ENCODE results near the gene EPHA8. TPM values are rescaled to one million over a fixed set of nuclear protein-coding genes. Genes with fewer than 3 reads are reported as not detected.

Gene EPHA8
- total and polyA plus RNA-seq, 9 of the 15 experiments (the other 6 are each of a cell fraction or from before 2014, with no cell fraction given): not detected

- Histone ChIP-seq H3K27me3 (ENCODE audit: control insufficient read depth in 2 of 2, insufficient read depth in 2 of 2, low read length in 2 of 2) (no peaks in the 10 kb centered on the region), H3K9ac (ENCODE audit: insufficient read depth in 1 of 2, low read depth in 2 of 2, low read length in 2 of 2) (no peak overlapping the region), H2AFZ (ENCODE audit: low read depth, low read length) (no peak overlapping the region), H4K20me1 (replicated peaks; ENCODE audit: control insufficient read depth, insufficient read depth, low read length) (no peaks in the 10 kb centered on the region; the same call in none of the 2 replicates), H3K4me1 (replicated peaks in 1 of 2; ENCODE audit: control insufficient read depth in 2 of 2, insufficient read depth in 2 of 2, low read length in 2 of 2) (peaks cover 0 to 2% of the 10 kb centered on the region in 2 experiments; a peak in 1 of 5 replicates), H3K9me1 (ENCODE audit: control insufficient read depth, insufficient read depth, low read length) (no peaks in the 10 kb centered on the region), H3K4me2 (ENCODE audit: insufficient read depth, low read length) (no peak overlapping the region), H3K36me3 (ENCODE audit: control insufficient read depth, insufficient read depth, low read length) (peaks cover 41% of the 10 kb centered on the region), H3K27ac (ENCODE audit: extremely low read depth, low read depth, low read length) (no peak overlapping the region), H3K9me3 (replicated peaks; ENCODE audit: control insufficient read depth, insufficient read depth, low read depth, low read length) (no peaks in the 10 kb centered on the region), H3K4me3 (no peak overlapping the region), H3K79me2 (ENCODE audit: control insufficient read depth, insufficient read depth, low read length) (no peaks in the 10 kb centered on the region)
- in situ Hi-C loops (cut with MboI) (no loop called here), intact Hi-C loops (cut with micrococcal nuclease) (loop anchor here (5.0 kb wide), 1 partner anchor 114 kb away; the partner anchor contains the start of gene C1QC)
- no TSS peak for BruUV-seq (replicated peaks)
- DNase-seq (ENCODE audit: extremely low read depth in 1 of 4, low spot score in 3 of 4) (no peak), ATAC-seq (no peak), FAIRE-seq (no peak)
- CTCF ChIA-PET (ENCODE audit: low intra/inter-chr PET ratio): no interaction called here
- WGBS (ENCODE audit: insufficient coverage, low coverage, missing lambda C conversion rate): 83% methylated on average over 6 of the region's 7 CpGs
- POLR2A ChIA-PET: interaction anchor here (0.8 to 1.3 kb wide), 3 partner anchors 15 to 29 kb away, joined by 3 to 4 read pairs (median 3); no protein-coding TSS in a partner anchor
- TF ChIP-seq NFIC (IDR thresholded peaks at IDR 0.05): no peak
- TF ChIP-seq ADNP (tag; IDR thresholded peaks at IDR 0.05): no peak
- no peak for TF ChIP-seq CUX1 (CRISPR knock-in tag; IDR thresholded peaks at IDR 0.05)
- no peak for TF ChIP-seq ZNF778 (CRISPR knock-in tag; IDR thresholded peaks at IDR 0.05)
- no peak for TF ChIP-seq ZNF79 (CRISPR knock-in tag; IDR thresholded peaks at IDR 0.05; ENCODE audit: low read depth)
- TF ChIP-seq, protein P1, sequence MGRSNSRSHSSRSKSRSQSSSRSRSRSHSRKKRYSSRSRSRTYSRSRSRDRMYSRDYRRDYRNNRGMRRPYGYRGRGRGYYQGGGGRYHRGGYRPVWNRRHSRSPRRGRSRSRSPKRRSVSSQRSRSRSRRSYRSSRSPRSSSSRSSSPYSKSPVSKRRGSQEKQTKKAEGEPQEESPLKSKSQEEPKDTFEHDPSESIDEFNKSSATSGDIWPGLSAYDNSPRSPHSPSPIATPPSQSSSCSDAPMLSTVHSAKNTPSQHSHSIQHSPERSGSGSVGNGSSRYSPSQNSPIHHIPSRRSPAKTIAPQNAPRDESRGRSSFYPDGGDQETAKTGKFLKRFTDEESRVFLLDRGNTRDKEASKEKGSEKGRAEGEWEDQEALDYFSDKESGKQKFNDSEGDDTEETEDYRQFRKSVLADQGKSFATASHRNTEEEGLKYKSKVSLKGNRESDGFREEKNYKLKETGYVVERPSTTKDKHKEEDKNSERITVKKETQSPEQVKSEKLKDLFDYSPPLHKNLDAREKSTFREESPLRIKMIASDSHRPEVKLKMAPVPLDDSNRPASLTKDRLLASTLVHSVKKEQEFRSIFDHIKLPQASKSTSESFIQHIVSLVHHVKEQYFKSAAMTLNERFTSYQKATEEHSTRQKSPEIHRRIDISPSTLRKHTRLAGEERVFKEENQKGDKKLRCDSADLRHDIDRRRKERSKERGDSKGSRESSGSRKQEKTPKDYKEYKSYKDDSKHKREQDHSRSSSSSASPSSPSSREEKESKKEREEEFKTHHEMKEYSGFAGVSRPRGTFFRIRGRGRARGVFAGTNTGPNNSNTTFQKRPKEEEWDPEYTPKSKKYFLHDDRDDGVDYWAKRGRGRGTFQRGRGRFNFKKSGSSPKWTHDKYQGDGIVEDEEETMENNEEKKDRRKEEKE (IDR thresholded peaks at IDR 0.05; ENCODE audit: borderline replicate concordance in 1 of 2, control insufficient read depth in 1 of 2, low read depth in 2 of 2, low read length in 1 of 2): no peak
- TF ChIP-seq ZSCAN29 (IDR thresholded peaks at IDR 0.05): no peak
- no peak for TF ChIP-seq PYGO2 (tag; IDR thresholded peaks at IDR 0.05)
- TF ChIP-seq ZEB2 (IDR thresholded peaks at IDR 0.05): no peak
- TF ChIP-seq NR2F6 (CRISPR knock-in tag; IDR thresholded peaks at IDR 0.05): no peak
- TF ChIP-seq RFX1 (IDR thresholded peaks at IDR 0.05): no peak
- TF ChIP-seq FOXK2 (conservative IDR thresholded peaks at IDR 0.05 in 1 of 2, IDR thresholded peaks at IDR 0.05 in 1 of 2; ENCODE audit: low read depth in 2 of 2): no peak
- TF ChIP-seq FOXO4 (CRISPR knock-in tag; IDR thresholded peaks at IDR 0.05): no peak
Observed at GRCh38 chr1:22528451-22528850, 34.8 kb upstream of the EPHA8 start.

Measured in K562 (cell line).